ENCODE measurements around the gene NUBPL. TPM values are rescaled to one million over a fixed set of nuclear protein-coding genes. Genes with fewer than 3 reads are reported as not detected.
"Not testable (repeated sequence)": the region's sequence is repeated elsewhere in the genome, so short reads cannot be mapped to it uniquely, and the experiment has no call there.

NUBPL gene
- total RNA-seq, 1 donor from 2014 or later, result 19.5 TPM

DNA sequence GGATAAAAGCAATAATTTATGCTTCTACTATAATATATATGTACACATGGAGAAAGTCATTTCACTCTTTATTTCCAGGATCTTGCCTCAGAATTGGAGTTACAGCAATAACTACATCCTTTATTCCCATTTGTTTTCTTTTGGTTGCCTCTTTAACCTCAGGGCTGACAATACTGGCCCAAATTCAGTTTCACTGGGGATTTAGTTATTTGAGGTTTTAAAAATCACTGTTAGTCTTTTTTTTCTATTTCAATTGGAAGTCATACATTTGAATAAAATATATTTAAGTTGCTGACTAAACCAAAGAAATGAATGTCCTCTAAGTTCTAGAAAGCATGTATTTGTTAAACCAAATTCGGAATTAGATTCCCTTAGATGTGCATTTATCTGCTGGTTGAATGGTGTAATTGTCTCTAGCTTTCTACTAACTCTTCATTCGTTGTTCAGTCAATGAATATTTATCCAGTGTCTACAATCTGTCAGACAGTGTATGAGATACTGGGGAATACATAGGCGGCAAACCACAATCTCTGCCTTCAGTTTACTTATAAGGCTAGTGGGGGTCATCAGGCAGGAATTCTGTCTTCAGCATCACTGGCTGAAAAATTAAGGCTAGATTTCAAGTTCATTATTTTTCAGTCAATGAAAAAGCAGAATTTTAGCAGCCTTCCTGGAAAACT, 325.1 kb downstream of the NUBPL start:
- no peak for DNase-seq (ENCODE audit: low spot score, unreplicated experiment)
- Mint-ChIP-seq H3K27me3 (peaks cover 7% of the 10 kb centered on the region), H3K9me3 (ENCODE audit: low read depth) (no peaks in the 10 kb centered on the region), H3K4me3 (ENCODE audit: low read depth) (no peak overlapping the region), H3K36me3 (ENCODE audit: insufficient read depth) (no peaks in the 10 kb centered on the region), H3K4me1 (ENCODE audit: low read depth) (no peaks in the 10 kb centered on the region), H3K27ac (no peak overlapping the region)
- TF ChIP-seq, protein P1, sequence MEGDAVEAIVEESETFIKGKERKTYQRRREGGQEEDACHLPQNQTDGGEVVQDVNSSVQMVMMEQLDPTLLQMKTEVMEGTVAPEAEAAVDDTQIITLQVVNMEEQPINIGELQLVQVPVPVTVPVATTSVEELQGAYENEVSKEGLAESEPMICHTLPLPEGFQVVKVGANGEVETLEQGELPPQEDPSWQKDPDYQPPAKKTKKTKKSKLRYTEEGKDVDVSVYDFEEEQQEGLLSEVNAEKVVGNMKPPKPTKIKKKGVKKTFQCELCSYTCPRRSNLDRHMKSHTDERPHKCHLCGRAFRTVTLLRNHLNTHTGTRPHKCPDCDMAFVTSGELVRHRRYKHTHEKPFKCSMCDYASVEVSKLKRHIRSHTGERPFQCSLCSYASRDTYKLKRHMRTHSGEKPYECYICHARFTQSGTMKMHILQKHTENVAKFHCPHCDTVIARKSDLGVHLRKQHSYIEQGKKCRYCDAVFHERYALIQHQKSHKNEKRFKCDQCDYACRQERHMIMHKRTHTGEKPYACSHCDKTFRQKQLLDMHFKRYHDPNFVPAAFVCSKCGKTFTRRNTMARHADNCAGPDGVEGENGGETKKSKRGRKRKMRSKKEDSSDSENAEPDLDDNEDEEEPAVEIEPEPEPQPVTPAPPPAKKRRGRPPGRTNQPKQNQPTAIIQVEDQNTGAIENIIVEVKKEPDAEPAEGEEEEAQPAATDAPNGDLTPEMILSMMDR (IDR thresholded peaks at IDR 0.05; ENCODE audit: unreplicated experiment), result no peak

DNA sequence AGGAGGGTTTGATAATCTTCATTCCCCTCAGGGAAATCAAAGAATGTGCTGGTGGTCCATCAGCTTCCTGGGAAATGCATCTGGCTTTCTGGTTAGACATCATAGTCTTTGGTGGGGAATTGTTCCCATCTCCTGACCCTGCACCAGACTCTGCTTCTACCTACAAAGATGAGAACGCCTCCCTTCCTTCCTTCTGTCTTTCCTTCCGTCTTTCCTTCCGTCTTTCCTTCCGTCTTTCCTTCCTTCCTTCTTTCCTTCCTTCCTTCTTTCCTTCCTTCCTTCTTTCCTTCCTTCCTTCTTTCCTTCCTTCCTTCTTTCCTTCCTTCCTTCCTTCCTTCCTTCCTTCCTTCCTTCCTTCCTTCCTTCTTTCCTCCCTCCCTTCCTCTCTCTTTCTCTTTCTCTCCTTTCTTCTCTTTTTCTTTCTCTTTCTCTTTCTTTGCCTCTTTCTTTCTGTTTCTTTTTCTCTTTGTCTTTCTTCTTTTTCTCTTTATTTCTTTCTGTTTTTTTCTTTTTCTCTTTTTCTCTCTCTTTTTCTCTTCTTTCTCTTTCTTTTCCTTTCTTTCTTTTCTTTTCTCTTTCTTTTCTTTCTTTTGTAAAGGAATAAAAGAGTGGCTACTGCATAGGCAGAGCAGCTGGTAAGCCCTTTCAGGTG, 326.9 kb downstream of the NUBPL start:
- Mint-ChIP-seq H3K36me3 (ENCODE audit: insufficient read depth) (no peaks in the 10 kb centered on the region), H3K4me1 (ENCODE audit: low read depth) (peaks cover 11% of the 10 kb centered on the region), H3K27ac (no peak overlapping the region), H3K27me3 (peaks cover 7% of the 10 kb centered on the region), H3K4me3 (ENCODE audit: low read depth) (no peak overlapping the region), H3K9me3 (ENCODE audit: low read depth) (no peaks in the 10 kb centered on the region)
- DNase-seq (ENCODE audit: low spot score, unreplicated experiment), result no peak
- TF ChIP-seq, protein P1 (IDR thresholded peaks at IDR 0.05; ENCODE audit: unreplicated experiment), result no peak

DNA sequence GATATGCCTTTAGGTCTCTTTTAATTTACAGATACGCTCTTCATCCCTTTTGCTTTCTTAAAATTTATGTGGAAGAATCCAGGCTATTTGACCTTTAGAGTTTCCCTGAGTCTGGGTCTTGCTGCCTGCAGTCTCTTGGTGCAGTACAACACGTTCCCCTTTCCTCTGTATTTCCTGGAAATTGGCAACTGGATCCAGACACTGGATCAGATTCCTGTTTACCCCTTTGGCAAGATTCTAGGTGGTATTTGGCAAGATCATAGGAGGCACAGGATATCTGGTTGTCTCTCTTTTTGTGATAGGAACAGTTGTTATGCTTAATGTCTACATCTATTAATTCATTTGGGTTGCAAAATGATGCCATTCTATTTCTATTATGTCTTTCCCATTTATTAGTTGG, 328.1 kb downstream of the NUBPL start:
- H3K36me3 Mint-ChIP-seq (ENCODE audit: insufficient read depth), result no peaks in the 10 kb centered on the region
- H3K9me3 Mint-ChIP-seq (ENCODE audit: low read depth), result no peaks in the 10 kb centered on the region
- H3K27me3 Mint-ChIP-seq, result peaks cover 7% of the 10 kb centered on the region

DNA sequence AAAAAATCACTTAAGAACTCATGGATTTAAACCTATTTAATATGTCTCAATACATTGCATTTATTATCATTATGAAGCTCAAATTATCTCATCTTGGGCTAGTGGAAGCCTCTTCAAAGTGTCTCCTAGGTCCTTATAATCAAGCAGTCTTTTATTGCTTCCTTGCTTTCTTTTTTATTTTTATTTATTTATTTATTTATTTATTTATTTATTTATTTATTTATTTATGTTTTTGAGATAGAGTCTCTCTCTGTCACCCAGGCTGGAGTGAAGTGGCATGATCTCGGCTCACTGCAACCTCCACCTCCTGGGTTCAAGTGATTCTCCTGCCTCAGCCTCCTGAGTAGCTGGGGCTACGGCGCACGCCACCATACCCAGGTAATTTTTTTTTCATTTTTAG, 329.0 kb downstream of the NUBPL start:
- H3K4me1 Mint-ChIP-seq (ENCODE audit: low read depth), result peaks cover 29% of the 10 kb centered on the region
- H3K27ac Mint-ChIP-seq; H3K4me3 Mint-ChIP-seq (ENCODE audit: low read depth); H3K27me3 Mint-ChIP-seq; H3K9me3 Mint-ChIP-seq (ENCODE audit: low read depth); H3K36me3 Mint-ChIP-seq (ENCODE audit: insufficient read depth); DNase-seq (ENCODE audit: low spot score, unreplicated experiment): not testable (repeated sequence)

More for the DNA sequence above, 328.1 kb downstream of the NUBPL start:
- Mint-ChIP-seq H3K27ac (no peak overlapping the region), H3K4me3 (ENCODE audit: low read depth) (no peak overlapping the region), H3K4me1 (ENCODE audit: low read depth) (peaks cover 21% of the 10 kb centered on the region)
- no peak for DNase-seq (ENCODE audit: low spot score, unreplicated experiment)
- TF ChIP-seq, protein P1 (IDR thresholded peaks at IDR 0.05; ENCODE audit: unreplicated experiment), result no peak

DNA sequence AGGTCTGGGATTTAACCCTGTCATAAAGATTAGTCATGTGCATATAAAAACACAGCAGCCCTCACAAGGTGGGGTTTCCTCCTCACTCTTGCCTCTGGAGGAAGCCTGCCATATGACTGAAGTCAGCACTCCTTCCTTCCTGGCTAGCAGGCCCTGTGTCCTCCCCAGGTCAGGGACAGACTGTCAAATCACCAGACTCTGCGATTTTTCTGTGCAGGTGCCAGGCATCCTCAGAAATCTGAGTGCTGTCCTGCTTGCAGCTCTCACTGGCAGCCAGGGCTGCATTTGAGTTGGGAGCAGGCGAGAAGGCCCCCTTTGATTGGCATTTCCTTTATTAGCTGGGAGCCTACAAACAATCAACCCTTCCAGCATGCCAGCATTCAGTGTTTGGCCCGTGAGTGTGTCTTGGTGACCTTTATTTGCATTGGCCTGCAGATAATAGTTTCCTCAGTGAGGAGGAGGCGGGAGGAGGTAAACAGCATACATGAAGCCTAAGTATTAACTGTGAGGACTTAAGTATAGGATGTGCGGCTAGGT, 332.1 kb downstream of the NUBPL start:
- TF ChIP-seq, protein P1 (IDR thresholded peaks at IDR 0.05; ENCODE audit: unreplicated experiment), result no peak
- H3K4me3 Mint-ChIP-seq (ENCODE audit: low read depth), result peak overlapping the region; percentile 12
- no peaks in the 10 kb centered on the region for H3K36me3 Mint-ChIP-seq (ENCODE audit: insufficient read depth)
- peak overlapping the region; percentile 15 for H3K27ac Mint-ChIP-seq
- peaks cover 7% of the 10 kb centered on the region for H3K27me3 Mint-ChIP-seq
- peak; percentile 23 for DNase-seq (ENCODE audit: low spot score, unreplicated experiment)
- peaks cover 35% of the 10 kb centered on the region for H3K4me1 Mint-ChIP-seq (ENCODE audit: low read depth)
- no peaks in the 10 kb centered on the region for H3K9me3 Mint-ChIP-seq (ENCODE audit: low read depth)

Measured in progenitor cell of endocrine pancreas (in vitro differentiated cells).